NCI-H345 (cell line): ENCODE data around the gene TFDP1.

Experiments used
- DNase-seq: peaks from one replicate; lab custom pipeline; 2025; lab: John Stamatoyannopoulos, UW

The TFDP1 gene, protein sequence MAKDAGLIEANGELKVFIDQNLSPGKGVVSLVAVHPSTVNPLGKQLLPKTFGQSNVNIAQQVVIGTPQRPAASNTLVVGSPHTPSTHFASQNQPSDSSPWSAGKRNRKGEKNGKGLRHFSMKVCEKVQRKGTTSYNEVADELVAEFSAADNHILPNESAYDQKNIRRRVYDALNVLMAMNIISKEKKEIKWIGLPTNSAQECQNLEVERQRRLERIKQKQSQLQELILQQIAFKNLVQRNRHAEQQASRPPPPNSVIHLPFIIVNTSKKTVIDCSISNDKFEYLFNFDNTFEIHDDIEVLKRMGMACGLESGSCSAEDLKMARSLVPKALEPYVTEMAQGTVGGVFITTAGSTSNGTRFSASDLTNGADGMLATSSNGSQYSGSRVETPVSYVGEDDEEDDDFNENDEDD

GRCh38 chr13:113584205-113584869 is at the start of gene TFDP1:
TFDP1 (plus strand) TSS chr13:113584753; CDS start chr13:113585838, 1,085 bp downstream.
- DNase-seq = peak; percentile 91

- DNase-seq = peak; percentile 85
These were observed 49.2 kb upstream of the TFDP1 start for GRCh38 chr13:113535381-113535781.

- DNase-seq = no peak
These were observed 48.0 kb upstream of the TFDP1 start for GRCh38 chr13:113536461-113537110.

DNA sequence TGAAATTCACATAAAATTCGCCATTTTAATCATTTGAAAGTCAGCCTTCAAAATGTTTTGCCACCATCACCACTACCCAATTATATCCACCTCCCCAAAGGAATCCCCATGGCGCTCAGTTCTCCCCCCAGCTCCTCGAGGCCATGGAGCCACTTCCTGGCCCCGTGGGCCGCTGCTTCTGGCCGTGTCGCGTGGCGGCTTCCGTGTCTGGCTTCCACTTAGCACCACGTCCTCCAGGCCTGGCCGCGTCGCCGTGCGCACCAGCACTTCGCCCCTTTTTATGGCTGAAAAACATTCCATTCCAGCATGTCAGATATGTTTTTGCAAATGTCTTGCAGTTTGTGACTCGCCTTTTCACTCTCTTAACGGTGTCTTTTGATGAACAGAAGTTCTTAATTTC is 47.3 kb upstream of the TFDP1 start:
- no peak for DNase-seq

DNA sequence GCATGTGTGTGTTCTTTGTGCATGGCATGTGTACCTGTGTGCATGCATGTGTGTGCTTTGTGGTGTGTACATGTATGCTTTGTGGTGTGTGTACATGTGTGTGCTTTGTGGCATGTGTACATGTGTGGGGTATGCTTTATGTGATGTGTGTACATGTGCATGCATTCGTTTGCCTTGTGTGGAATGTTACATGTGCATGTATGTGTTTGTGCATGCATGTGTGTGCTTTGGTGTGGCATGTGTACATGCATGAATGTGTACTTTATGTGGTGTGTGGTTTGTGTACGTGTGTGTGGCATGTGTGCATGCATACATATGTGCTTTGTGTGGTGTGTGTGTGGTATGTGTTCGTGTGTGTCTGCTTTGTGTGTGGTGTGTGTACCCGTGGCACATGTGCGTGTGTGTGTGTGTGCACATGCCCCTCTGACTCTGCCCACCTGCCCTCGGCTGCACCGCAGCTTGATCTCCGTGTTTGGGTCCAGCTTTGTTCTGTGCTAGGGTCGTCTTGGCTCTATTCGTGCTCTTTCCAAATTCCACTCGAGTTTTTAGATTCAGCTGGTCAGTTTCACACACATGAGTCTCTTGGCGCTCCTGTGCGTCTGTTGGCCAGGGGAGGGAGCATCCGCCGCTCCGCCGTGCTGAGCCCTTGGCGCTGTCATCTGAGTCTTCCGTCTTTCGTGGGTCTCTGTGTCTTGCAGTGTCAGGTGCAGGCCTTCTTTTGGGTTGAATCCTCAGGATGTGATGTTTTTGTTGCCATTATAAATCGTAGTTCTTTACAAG is 46.5 kb upstream of the TFDP1 start:
- DNase-seq = no peak

DNA sequence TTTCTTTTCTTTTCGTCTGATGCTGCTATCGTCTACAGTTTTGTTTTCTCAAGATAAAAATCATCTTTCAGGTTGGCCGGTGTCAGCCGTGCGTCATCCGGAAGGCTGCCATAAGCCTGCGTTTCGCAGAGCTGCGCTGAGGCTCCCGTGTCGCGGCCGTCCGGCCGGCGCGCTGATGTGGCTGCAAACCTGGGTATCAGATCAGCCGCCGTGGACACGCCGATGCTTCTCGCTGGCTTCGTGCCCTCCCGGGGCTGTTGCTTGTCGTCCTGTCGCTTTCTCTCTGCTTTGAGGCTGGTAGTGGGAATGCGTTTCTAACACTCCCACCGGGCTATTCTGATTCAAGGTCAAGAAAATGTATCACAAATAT is 45.9 kb upstream of the TFDP1 start:
- no peak for DNase-seq

- no peak for DNase-seq
These were observed 45.4 kb upstream of the TFDP1 start for GRCh38 chr13:113539176-113539575.

DNA sequence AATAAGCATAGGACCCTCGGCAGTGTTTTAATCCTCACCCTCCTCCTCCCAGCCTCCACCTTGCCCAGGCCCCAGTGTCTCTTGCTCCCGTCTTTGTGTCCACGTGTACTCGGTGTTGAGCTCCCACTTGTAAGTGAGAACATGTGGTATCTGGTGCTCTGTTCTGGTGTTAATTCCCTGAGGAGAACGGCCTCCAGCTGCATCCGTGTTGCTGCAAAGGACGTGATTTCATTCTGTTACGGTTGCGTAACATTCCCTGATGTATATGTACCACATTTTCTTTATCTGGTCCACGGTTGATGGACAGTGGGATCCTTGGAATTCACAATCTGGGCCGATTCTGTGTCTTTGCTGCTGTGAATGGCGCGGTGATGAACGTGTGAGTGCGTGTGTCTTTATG is 44.7 kb upstream of the TFDP1 start:
- no peak for DNase-seq

- no peak for DNase-seq
These were observed 44.0 kb upstream of the TFDP1 start for GRCh38 chr13:113540523-113540922.

DNA sequence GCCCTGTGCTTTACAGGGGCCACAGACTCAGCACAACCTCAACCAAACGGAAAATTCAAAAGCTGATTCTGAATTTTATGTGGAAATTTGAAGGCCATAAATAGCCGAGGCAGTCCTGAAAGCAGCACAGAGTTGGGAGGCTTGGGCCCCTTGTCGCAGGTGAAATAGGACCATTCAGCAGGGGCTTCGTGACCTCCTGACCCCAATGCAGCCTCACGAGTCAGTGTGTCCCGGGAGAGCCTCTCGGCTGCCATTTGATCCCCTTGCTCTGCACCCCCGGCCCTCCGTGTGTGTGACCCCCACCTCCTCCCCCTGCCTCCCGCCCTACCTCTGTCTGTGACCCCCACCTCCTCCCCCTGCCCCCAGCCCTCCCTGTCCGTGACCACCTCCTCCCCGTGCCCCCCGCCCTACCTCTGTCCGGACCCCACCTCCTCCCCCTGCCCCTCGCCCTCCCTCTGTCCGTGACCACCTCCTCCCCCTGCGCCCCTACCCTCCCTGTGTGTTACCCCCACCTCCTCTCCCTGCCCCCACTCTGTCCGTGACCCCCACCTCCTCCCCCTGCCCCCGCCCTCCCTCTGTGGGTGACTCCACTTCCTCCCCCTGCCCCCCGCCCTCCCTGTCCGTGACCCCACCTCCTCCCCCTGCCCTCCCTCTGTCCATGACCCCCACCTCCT is 41.7 kb upstream of the TFDP1 start:
- DNase-seq = no peak

DNA sequence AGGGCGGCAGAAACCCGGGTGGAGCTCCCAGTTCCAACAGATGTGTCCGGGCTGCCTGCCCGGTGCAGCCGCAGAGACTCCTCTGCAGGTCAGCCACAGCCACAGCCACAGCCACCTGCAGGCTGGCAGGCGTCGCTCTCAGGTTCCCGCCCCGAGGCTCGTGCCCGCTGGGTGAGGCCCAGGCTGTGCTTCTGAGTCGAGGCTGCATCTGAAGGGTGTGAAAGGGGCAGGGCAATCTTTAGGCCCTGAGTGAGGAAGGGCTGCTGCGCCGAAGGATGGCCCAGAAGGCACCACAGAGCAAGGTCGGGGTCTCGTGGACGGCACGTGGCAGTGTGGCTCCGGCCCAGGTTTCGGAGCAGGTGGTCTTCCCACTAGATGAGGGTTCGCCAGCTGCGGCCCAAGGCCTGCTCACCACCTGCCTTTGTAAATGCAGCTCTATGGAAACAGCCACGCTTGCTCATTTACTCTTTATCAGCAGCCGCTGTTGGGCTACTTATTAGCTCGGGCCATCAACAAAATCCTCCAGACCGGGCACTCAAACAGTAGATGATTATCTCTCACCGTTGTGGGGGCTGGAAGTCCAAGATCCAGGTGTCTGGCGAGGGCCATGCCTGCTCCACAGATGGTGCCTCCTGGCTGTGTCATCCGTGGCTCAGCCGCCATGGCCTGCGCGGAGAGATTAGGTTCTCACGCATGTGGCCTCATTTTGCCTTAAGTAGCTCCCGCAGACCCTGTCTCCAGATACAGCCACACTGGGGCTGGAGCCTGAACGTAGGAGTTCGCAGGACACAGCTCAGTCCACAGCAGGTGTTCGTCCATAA is 40.3 kb upstream of the TFDP1 start:
- no peak for DNase-seq

GRCh38 chr13:113544896-113545295 is 39.7 kb upstream of the TFDP1 start:
- DNase-seq = no peak

DNA sequence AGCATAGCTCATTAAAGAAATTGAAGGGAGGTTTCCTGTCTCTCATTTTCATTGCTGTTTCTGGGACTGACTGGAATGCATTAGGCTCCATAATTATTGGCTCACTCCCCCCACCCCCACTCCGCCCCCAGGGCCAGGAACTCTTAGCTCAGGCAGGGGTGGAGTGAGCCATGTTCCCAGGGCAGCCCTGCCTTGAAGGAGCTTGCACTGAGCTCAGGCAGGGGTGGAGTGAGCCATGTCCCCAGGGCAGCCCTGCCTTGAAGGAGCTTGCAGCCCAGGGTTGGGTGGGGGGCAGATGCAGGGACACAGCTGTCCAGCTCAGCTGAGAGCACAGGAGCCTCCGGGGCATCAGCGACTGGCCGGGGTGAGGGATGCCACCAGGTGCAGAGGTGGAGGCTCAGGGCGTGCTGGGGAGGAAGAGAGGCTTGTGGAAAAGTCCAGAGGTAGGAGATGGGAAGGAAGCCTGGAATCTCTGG is 39.1 kb upstream of the TFDP1 start:
- no peak for DNase-seq

GRCh38 chr13:113545931-113546516 is 38.5 kb upstream of the TFDP1 start:
- DNase-seq = no peak

GRCh38 chr13:113546571-113547237 is 37.8 kb upstream of the TFDP1 start:
- no peak for DNase-seq

- no peak for DNase-seq
These were observed 37.1 kb upstream of the TFDP1 start for GRCh38 chr13:113547238-113547971.

DNA sequence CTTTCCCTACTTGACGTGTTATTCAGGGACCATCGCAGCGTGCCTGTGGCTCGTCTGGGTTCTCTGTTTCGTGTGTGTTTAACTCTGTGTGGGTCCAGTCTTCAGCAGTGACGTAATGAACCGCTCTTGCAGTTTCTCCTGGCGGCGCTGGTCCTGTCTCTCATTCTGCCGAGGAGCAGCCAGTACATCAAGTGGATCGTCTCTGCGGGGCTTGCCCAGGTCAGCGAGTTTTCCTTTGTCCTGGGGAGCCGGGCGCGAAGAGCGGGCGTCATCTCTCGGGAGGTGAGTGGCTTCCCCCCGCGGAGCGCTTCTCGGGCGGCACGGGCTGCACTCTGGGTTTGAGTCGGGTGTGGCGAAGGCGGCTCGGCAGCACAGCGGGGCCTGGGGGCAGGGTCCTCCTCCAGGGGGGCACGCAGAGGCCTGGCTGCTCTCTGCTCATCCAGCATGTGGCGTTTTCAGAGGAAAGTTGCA is 36.3 kb upstream of the TFDP1 start:
- peak; percentile 83 for DNase-seq

DNA sequence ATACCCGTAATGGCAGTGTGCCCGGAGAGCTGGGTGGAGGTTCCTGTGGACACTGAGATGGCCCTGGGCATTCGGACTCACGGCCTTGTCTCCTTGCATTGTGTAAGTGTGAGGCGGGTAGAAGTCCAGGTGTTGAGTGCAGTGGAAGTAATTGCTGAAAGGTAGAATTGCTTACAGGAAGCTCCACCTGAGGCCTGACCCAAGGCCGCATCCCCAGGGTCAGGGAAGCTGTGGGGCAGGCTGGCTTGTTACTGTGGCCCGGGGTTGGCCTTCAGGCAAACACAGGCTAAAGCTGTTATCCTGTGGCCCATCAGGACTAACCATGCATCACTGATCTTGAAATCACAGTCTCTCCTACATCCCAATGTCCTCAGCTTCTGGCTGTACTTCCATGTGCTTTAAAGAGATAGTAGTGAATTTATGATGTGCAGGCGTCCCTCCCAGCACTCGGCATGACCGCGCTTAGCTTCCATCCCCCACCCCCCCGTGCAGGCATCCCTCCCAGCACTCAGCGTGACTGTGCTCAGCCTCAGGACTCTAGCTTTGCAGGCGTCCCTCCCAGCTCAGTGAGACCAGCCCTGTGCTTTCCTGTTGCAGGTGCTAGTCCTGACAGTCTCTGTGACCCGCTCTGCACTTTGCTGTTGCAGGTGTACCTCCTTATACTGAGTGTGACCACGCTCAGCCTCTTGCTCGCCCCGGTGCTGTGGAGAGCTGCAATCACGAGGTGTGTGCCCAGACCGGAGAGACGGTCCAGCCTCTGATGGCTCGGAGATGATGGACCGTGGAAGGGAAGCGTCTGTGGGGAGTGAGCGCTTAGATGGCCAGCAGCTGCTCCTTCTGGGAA is 35.6 kb upstream of the TFDP1 start:
- peak; percentile 50 for DNase-seq
